ENCODE data around the gene GKN2. TPM values are rescaled to one million over a fixed set of nuclear protein-coding genes. Genes with fewer than 3 reads are reported as not detected.

The GKN2 gene
- polyA plus RNA-seq, 1 donor from 2014 or later = not detected

DNA sequence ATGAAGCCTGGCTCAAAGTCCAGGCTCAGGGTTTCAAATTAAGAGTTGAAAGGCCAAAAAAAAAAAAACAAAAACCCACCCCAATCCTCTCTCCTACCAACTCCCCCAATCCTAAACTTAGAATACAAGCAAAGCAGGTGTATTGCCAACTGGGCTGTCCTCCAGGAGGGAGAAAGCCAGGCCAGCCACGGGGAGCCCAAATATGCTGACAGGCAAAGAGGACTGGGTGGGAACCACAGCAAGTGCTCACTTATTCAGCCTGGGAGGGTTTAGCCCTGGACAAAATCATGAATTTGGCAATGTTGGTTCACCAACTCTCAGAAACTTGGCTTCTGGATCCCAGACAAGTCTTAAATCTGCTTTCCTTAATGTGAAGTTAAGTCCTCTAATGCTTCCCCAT is 36.5 kb downstream of the GKN2 start:
- Histone ChIP-seq H3K4me3 (ENCODE audit: low read length) (no peak overlapping the region), H4K20me1 (ENCODE audit: insufficient read depth) (no peaks in the 10 kb centered on the region), H3K36me3 (ENCODE audit: insufficient read depth, low read length) (no peaks in the 10 kb centered on the region), H3K9ac (ENCODE audit: low read length) (no peak overlapping the region), H3F3A (ENCODE audit: insufficient read depth, low read length, poor library complexity, severe bottlenecking) (no peaks in the 10 kb centered on the region), H3K4me2 (ENCODE audit: low read length) (no peak overlapping the region), H3K27ac (ENCODE audit: low read length) (no peak overlapping the region), H3K27me3 (ENCODE audit: insufficient read depth, low read depth, low read length) (no peaks in the 10 kb centered on the region), H2AFZ (ENCODE audit: low read depth, low read length) (no peak overlapping the region), H3K79me2 (replicated peaks; ENCODE audit: insufficient read depth, low read length) (no peaks in the 10 kb centered on the region), H3K9me2 (ENCODE audit: insufficient read depth, low read length) (no peaks in the 10 kb centered on the region), H3K9me3 (ENCODE audit: low read length) (no peaks in the 10 kb centered on the region)
- TF ChIP-seq EZH2 (IDR thresholded peaks at IDR 0.05; ENCODE audit: borderline replicate concordance, insufficient read depth, low read length, poor library complexity, severe bottlenecking) (no peak), POLR2AphosphoS5 (IDR thresholded peaks at IDR 0.05) (no peak), RAD21 (conservative IDR thresholded peaks at IDR 0.05) (no peak), TAF1 (IDR thresholded peaks at IDR 0.05; ENCODE audit: low read depth) (no peak)

DNA sequence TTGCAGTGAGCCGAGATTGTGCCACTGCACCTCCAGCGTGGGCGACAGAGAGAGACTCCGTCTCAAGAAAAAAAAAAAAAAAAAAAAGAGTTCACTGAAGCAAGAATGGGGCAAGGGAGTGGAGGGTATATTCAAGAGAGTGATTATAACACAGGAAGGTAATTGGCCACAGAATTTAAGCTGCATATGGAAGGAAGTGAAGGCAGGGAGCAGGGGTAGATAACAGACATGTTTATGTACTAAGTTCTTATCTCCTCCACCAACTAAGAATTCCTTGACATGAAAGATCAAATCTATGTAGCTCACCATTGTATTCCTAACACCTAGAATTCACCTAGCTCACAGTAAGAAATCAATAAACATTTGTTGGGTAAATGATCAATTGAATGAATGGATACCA is 37.3 kb downstream of the GKN2 start:
- no peak overlapping the region for H3K27ac ChIP-seq (ENCODE audit: low read length)
- no peak overlapping the region for H3K4me3 ChIP-seq (ENCODE audit: low read length)
- H3K9me2 ChIP-seq (ENCODE audit: insufficient read depth, low read length) = no peaks in the 10 kb centered on the region
- H2AFZ ChIP-seq (ENCODE audit: low read depth, low read length) = no peak overlapping the region
- H3K9ac ChIP-seq (ENCODE audit: low read length) = no peak overlapping the region
- no peaks in the 10 kb centered on the region for H3F3A ChIP-seq (ENCODE audit: insufficient read depth, low read length, poor library complexity, severe bottlenecking)
- H3K79me2 ChIP-seq (replicated peaks; ENCODE audit: insufficient read depth, low read length) = no peaks in the 10 kb centered on the region
- TF ChIP-seq RAD21 (conservative IDR thresholded peaks at IDR 0.05) (no peak), POLR2AphosphoS5 (IDR thresholded peaks at IDR 0.05) (no peak), EZH2 (IDR thresholded peaks at IDR 0.05; ENCODE audit: borderline replicate concordance, insufficient read depth, low read length, poor library complexity, severe bottlenecking) (no peak), SMC3 (conservative IDR thresholded peaks at IDR 0.05; ENCODE audit: poor library complexity) (no peak), MXI1 (conservative IDR thresholded peaks at IDR 0.05; ENCODE audit: poor library complexity, severe bottlenecking) (no peak), EP300 (conservative IDR thresholded peaks at IDR 0.05; ENCODE audit: poor library complexity, severe bottlenecking) (no peak), TAF1 (IDR thresholded peaks at IDR 0.05; ENCODE audit: low read depth) (no peak)
- TF ChIP-seq, protein P1, sequence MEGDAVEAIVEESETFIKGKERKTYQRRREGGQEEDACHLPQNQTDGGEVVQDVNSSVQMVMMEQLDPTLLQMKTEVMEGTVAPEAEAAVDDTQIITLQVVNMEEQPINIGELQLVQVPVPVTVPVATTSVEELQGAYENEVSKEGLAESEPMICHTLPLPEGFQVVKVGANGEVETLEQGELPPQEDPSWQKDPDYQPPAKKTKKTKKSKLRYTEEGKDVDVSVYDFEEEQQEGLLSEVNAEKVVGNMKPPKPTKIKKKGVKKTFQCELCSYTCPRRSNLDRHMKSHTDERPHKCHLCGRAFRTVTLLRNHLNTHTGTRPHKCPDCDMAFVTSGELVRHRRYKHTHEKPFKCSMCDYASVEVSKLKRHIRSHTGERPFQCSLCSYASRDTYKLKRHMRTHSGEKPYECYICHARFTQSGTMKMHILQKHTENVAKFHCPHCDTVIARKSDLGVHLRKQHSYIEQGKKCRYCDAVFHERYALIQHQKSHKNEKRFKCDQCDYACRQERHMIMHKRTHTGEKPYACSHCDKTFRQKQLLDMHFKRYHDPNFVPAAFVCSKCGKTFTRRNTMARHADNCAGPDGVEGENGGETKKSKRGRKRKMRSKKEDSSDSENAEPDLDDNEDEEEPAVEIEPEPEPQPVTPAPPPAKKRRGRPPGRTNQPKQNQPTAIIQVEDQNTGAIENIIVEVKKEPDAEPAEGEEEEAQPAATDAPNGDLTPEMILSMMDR (IDR thresholded peaks at IDR 0.05; ENCODE audit: poor library complexity, severe bottlenecking) = no peak
- TF ChIP-seq, protein P2, sequence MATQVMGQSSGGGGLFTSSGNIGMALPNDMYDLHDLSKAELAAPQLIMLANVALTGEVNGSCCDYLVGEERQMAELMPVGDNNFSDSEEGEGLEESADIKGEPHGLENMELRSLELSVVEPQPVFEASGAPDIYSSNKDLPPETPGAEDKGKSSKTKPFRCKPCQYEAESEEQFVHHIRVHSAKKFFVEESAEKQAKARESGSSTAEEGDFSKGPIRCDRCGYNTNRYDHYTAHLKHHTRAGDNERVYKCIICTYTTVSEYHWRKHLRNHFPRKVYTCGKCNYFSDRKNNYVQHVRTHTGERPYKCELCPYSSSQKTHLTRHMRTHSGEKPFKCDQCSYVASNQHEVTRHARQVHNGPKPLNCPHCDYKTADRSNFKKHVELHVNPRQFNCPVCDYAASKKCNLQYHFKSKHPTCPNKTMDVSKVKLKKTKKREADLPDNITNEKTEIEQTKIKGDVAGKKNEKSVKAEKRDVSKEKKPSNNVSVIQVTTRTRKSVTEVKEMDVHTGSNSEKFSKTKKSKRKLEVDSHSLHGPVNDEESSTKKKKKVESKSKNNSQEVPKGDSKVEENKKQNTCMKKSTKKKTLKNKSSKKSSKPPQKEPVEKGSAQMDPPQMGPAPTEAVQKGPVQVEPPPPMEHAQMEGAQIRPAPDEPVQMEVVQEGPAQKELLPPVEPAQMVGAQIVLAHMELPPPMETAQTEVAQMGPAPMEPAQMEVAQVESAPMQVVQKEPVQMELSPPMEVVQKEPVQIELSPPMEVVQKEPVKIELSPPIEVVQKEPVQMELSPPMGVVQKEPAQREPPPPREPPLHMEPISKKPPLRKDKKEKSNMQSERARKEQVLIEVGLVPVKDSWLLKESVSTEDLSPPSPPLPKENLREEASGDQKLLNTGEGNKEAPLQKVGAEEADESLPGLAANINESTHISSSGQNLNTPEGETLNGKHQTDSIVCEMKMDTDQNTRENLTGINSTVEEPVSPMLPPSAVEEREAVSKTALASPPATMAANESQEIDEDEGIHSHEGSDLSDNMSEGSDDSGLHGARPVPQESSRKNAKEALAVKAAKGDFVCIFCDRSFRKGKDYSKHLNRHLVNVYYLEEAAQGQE (IDR thresholded peaks at IDR 0.05; ENCODE audit: borderline replicate concordance) = no peak
- no peaks in the 10 kb centered on the region for H3K36me3 ChIP-seq (ENCODE audit: insufficient read depth, low read length)
- no peaks in the 10 kb centered on the region for H3K9me3 ChIP-seq (ENCODE audit: low read length)
- no peaks in the 10 kb centered on the region for H3K27me3 ChIP-seq (ENCODE audit: insufficient read depth, low read depth, low read length)
- no peaks in the 10 kb centered on the region for H4K20me1 ChIP-seq (ENCODE audit: insufficient read depth)
- H3K4me2 ChIP-seq (ENCODE audit: low read length) = no peak overlapping the region

Data from neural cell (in vitro differentiated cells).